ENCODE data around the gene KAZN. TPM values are rescaled to one million over a fixed set of nuclear protein-coding genes. Genes with fewer than 3 reads are reported as not detected.

KAZN gene
- total and polyA plus RNA-seq, 2 of the 8 experiments (the other 6 are each of a cell fraction or from before 2014, with no cell fraction given), result 3.7 to 11.8 TPM

- 95% methylated on average over 7 of the region's 7 CpGs; no CpG with 5 or more reads in 1 of the 2 experiments for WGBS, 2 experiments (ENCODE audit: extremely low coverage in 1 of 2, insufficient coverage in 1 of 2, insufficient read length in 1 of 2, insufficient replicate concordance in 2 of 2, low coverage in 1 of 2, low lambda C conversion rate in 2 of 2, missing lambda C conversion rate in 1 of 2)
- Histone ChIP-seq H2AFZ (ENCODE audit: low read length) (no peak overlapping the region), H2BK5ac (ENCODE audit: low read depth, low read length) (no peak overlapping the region), H3K27me3 (replicated peaks in 1 of 4; ENCODE audit: control insufficient read depth in 3 of 4, extremely low read depth in 1 of 4, insufficient read depth in 3 of 4, low read length in 3 of 4) (no peaks in the 10 kb centered on the region), H3K23me2 (ENCODE audit: low read depth, low read length) (no peaks in the 10 kb centered on the region; the same call in 1 of the 2 replicates), H3K14ac (ENCODE audit: insufficient read length) (no peak overlapping the region), H3K4me1 (replicated peaks in 1 of 4; ENCODE audit: control insufficient read depth in 3 of 4, insufficient read depth in 4 of 4, low read length in 3 of 4) (peaks cover 0 to 6% (median 1%) of the 10 kb centered on the region in 4 experiments; a peak in 5 of 7 replicates), H3K18ac (ENCODE audit: extremely low read depth, low read length) (no peak overlapping the region), H2BK120ac (replicated peaks; ENCODE audit: low read depth, low read length) (no peak overlapping the region), H3K9me3 (ENCODE audit: insufficient read depth in 2 of 2, low read depth in 1 of 2, low read length in 1 of 2) (no peaks in the 10 kb centered on the region), H4K8ac (ENCODE audit: extremely low read depth, insufficient read depth, low read length) (no peak overlapping the region), H3K36me3 (ENCODE audit: control insufficient read depth in 2 of 4, insufficient read depth in 4 of 4, low read length in 3 of 4) (no peaks in the 10 kb centered on the region), H2BK12ac (ENCODE audit: low read depth, low read length) (no peak overlapping the region), H2AK5ac (ENCODE audit: low read depth, low read length) (no peak overlapping the region), H3K79me1 (ENCODE audit: low read depth, low read length) (no peaks in the 10 kb centered on the region; the same call in 1 of the 2 replicates), H3K56ac (replicated peaks; ENCODE audit: insufficient read length, low read depth, low read length) (no peak overlapping the region), H2BK20ac (ENCODE audit: low read length) (no peak overlapping the region), H3K9ac (replicated peaks in 1 of 4; ENCODE audit: extremely low read depth in 1 of 4, low read depth in 3 of 4, low read length in 3 of 4) (no peak overlapping the region), H2BK15ac (ENCODE audit: low read length) (no peak overlapping the region), H3K23ac (ENCODE audit: insufficient read length) (no peak overlapping the region), H3K4me3 (ENCODE audit: extremely low read depth in 1 of 4, insufficient read depth in 2 of 4, low read depth in 3 of 4, low read length in 4 of 4) (no peak overlapping the region), H3K79me2 (ENCODE audit: control insufficient read depth in 1 of 2, insufficient read depth in 2 of 2, low read length in 2 of 2) (no peaks in the 10 kb centered on the region), H3K27ac (ENCODE audit: low read depth, low read length) (no peak overlapping the region), H4K5ac (ENCODE audit: insufficient read length, low read depth, low read length) (no peak overlapping the region), H3K4ac (replicated peaks; ENCODE audit: insufficient read length, low read depth, low read length) (no peak overlapping the region), H4K20me1 (replicated peaks in 1 of 2; ENCODE audit: control insufficient read depth in 1 of 2, insufficient read depth in 2 of 2, low read length in 2 of 2) (no peaks in the 10 kb centered on the region), H4K91ac (replicated peaks; ENCODE audit: insufficient read length, low read length) (no peak overlapping the region), H3K4me2 (ENCODE audit: insufficient read depth in 1 of 2, low read depth in 2 of 2, low read length in 2 of 2) (no peak overlapping the region)
- no peak for DNase-seq (ENCODE audit: low read depth in 1 of 2, low spot score in 2 of 2)
- ChIA-PET POLR2A (ENCODE audit: partially characterized antibody) (no interaction called here), CTCF (ENCODE audit: partially characterized antibody) (interaction anchor here (1.4 kb wide), 1 partner anchor 42 kb away, joined by 5 read pairs; no protein-coding TSS in a partner anchor)
- FAIRE-seq, result no peak
- TF ChIP-seq CTBP2 (IDR thresholded peaks at IDR 0.05; ENCODE audit: borderline replicate concordance, insufficient read depth, insufficient read length, low read length), result no peak
- TF ChIP-seq SP1 (IDR thresholded peaks at IDR 0.05; ENCODE audit: low read depth, low read length), result no peak
- TF ChIP-seq EZH2 (IDR thresholded peaks at IDR 0.05; ENCODE audit: low read depth, low read length, severe bottlenecking), result no peak
- TF ChIP-seq E2F6 (IDR thresholded peaks at IDR 0.05), result no peak
- no peak for TF ChIP-seq GABPA (IDR thresholded peaks at IDR 0.05; ENCODE audit: borderline replicate concordance, insufficient read depth, low read length)
- no peak for TF ChIP-seq POLR2A (IDR thresholded peaks at IDR 0.05; ENCODE audit: control extremely low read depth in 1 of 2, low read depth in 2 of 2, low read length in 2 of 2)
- no peak for TF ChIP-seq KDM5A (IDR thresholded peaks at IDR 0.05; ENCODE audit: low read length)
- TF ChIP-seq FOSL1 (IDR thresholded peaks at IDR 0.05; ENCODE audit: insufficient read depth, low read depth, low read length), result no peak
- no peak for TF ChIP-seq HDAC2 (IDR thresholded peaks at IDR 0.05; ENCODE audit: borderline replicate concordance in 1 of 2, low read depth in 2 of 2, low read length in 2 of 2)
- no peak for TF ChIP-seq RXRA (IDR thresholded peaks at IDR 0.05; ENCODE audit: insufficient read depth, low read depth, low read length)
- TF ChIP-seq JUN (IDR thresholded peaks at IDR 0.05; ENCODE audit: low read depth, low read length), result no peak
- no peak for TF ChIP-seq SIX5 (IDR thresholded peaks at IDR 0.05; ENCODE audit: low read depth, low read length)
- TF ChIP-seq CEBPB (IDR thresholded peaks at IDR 0.05; ENCODE audit: low read depth, low read length), result no peak
- no peak for TF ChIP-seq TAF1 (IDR thresholded peaks at IDR 0.05; ENCODE audit: low read depth, low read length)
Observed at GRCh38 chr1:15005116-15005515, 406.6 kb downstream of the KAZN start.
